Measurements from ENCODE around the gene ELMO1.

The ELMO1 gene

GRCh38 chr7:36889182-36889581, 559.5 kb downstream of the ELMO1 start:
- DNase-seq, result no peak

GRCh38 chr7:36887969-36888368, 560.7 kb downstream of the ELMO1 start:
- no peak for DNase-seq

- DNase-seq, result no peak
Measured at GRCh38 chr7:36887233-36887632, 561.4 kb downstream of the ELMO1 start.

- DNase-seq, result no peak
Measured at GRCh38 chr7:36884910-36885309, 563.8 kb downstream of the ELMO1 start.

GRCh38 chr7:36884351-36884750, 564.3 kb downstream of the ELMO1 start:
- DNase-seq, result no peak

- no peak for DNase-seq
Measured at GRCh38 chr7:36881233-36881874, 567.3 kb downstream of the ELMO1 start.

- DNase-seq, result no peak
Measured at GRCh38 chr7:36880108-36880507, 568.6 kb downstream of the ELMO1 start.

GRCh38 chr7:36879021-36879420, 569.6 kb downstream of the ELMO1 start:
- no peak for DNase-seq

- DNase-seq, result no peak
Measured at GRCh38 chr7:36878288-36878687, 570.4 kb downstream of the ELMO1 start.

- no peak for DNase-seq
Measured at GRCh38 chr7:36875794-36876193, 572.9 kb downstream of the ELMO1 start.

- DNase-seq, result no peak
Measured at GRCh38 chr7:36874041-36874440, 574.6 kb downstream of the ELMO1 start.

GRCh38 chr7:36871863-36872262, 576.8 kb downstream of the ELMO1 start:
- DNase-seq, result no peak

GRCh38 chr7:36871355-36871738, 577.3 kb downstream of the ELMO1 start:
- no peak for DNase-seq

GRCh38 chr7:36870625-36871354, 577.9 kb downstream of the ELMO1 start:
- DNase-seq, result no peak

GRCh38 chr7:36868727-36869411, 579.8 kb downstream of the ELMO1 start:
- no peak for DNase-seq

- no peak for DNase-seq
Measured at GRCh38 chr7:36865019-36865418, 583.6 kb downstream of the ELMO1 start.

- no peak for DNase-seq
Measured at GRCh38 chr7:36863901-36864701, 584.6 kb downstream of the ELMO1 start.

- no peak for DNase-seq
Measured at GRCh38 chr7:36862771-36863261, 585.8 kb downstream of the ELMO1 start.

GRCh38 chr7:36861656-36862055, 587.0 kb downstream of the ELMO1 start:
- DNase-seq, result no peak

GRCh38 chr7:36860681-36861080, 588.0 kb downstream of the ELMO1 start:
- no peak for DNase-seq

- DNase-seq, result no peak
Measured at GRCh38 chr7:36855330-36855729, 593.3 kb downstream of the ELMO1 start.

GRCh38 chr7:36854652-36855051, 594.0 kb downstream of the ELMO1 start:
- no peak for DNase-seq

- DNase-seq, result no peak
Measured at GRCh38 chr7:36852931-36853330, 595.7 kb downstream of the ELMO1 start.
